Stomach (tissue), 9 donors: ENCODE data around the gene CBLC. TPM values are rescaled to one million over a fixed set of nuclear protein-coding genes. Genes with fewer than 3 reads are reported as not detected.

Experiments used
- DNase-seq, 2 donors: peaks; one replicate each; pipeline versions ENCODE4 v3.0.0 to v3.0.0-alpha.2; 2013 to 2019
- H3K27ac ChIP-seq, 5 donors: fragments of 200-600 bp in 4 of 5; sonication (generic) in 4 of 5; one replicate each; pipeline ENCODE4 v1.5.1; 2013 to 2019; ENCODE audit warnings: mild to moderate bottlenecking in 1 of 5, moderate library complexity in 1 of 5
- H3K27me3 ChIP-seq, 3 donors: fragments of 200-600 bp; sonication (generic); one replicate each; pipeline ENCODE4 v1.5.1; 2017 to 2019; ENCODE audit warnings: mixed run types in 1 of 3
- H3K36me3 ChIP-seq, 4 donors: fragments of 200-600 bp; sonication (generic); 1 replicate in 3 of 4; 2 replicates in 1 of 4; pipeline ENCODE4 v1.5.1; 2016 to 2019
- H3K4me1 ChIP-seq, 4 donors: fragments of 200-600 bp; sonication (generic); one replicate each; pipeline ENCODE4 v1.5.1; 2016 to 2019
- H3K4me3 ChIP-seq, 4 donors: fragments of 200-600 bp; sonication (generic) in 3 of 4; one replicate each; pipeline ENCODE4 v1.5.1; 2016 to 2019; ENCODE audit warnings: mild to moderate bottlenecking in 1 of 4
- H3K9me3 ChIP-seq, 4 donors: fragments of 200-600 bp; sonication (generic); one replicate each; pipeline ENCODE4 v1.5.1; 2016 to 2019
- CTCF ChIP-seq, 7 experiments: fragments of 450-650 bp in 4 of 7; fragments of 200-600 bp in 3 of 7; sonication (generic) in 3 of 7; IDR thresholded peaks; one replicate each; pipeline ENCODE4 v1.5.1; 2016 to 2019; ENCODE audit warnings: antibody characterized with exemption in 7 of 7, control low read depth in 2 of 7, mild to moderate bottlenecking in 1 of 7
- EP300 ChIP-seq: sonication (generic); formaldehyde crosslinking; IDR thresholded peaks from one replicate; pipeline ENCODE4 v1.6.1; 2017; ENCODE audit warnings: antibody characterized with exemption
- POLR2A ChIP-seq, 4 donors: fragments of 450-650 bp; IDR thresholded peaks; one replicate each; pipeline ENCODE4 v1.6.1; 2016; ENCODE audit warnings: antibody characterized with exemption in 4 of 4, control low read depth in 2 of 4, mild to moderate bottlenecking in 1 of 4, moderate library complexity in 1 of 4
- POLR2AphosphoS5 ChIP-seq, 3 donors: sonication (generic); formaldehyde crosslinking; IDR thresholded peaks; one replicate each; pipeline ENCODE4 v1.6.1; 2016; ENCODE audit warnings: antibody characterized with exemption in 3 of 3
- WGBS, 5 donors: extraction: QIAGEN DNeasy Blood & Tissue Kit in 3 of 5; methylation state at CpG; one replicate each; pipeline versions ENCODE4 v1.1.5 to v1.1.7; 2013 to 2018; 5-methylcytosine and 5-hydroxymethylcytosine counted together
- intact Hi-C: fragments of 100-400 bp; cut with DNase I; formaldehyde crosslinking; loops from one replicate; pipeline ENCODE4 v1.15.1; 2023; ENCODE audit warnings: low total_unique reads
- polyA plus RNA-seq, 3 donors: library from polyadenylated mRNA; stranded (reverse); fragments of 200-250 nt; gene quantifications; one replicate each; pipeline ENCODE4 v1.2.3, GENCODE V29; 2013
- total RNA-seq, 5 donors: library from RNA; depleted of rRNA; stranded (reverse); fragments of >200 nt; gene quantifications; one replicate each; pipeline versions ENCODE4 v1.1.0 to v1.2.3, GENCODE V29; 2014 to 2016
- donor health status: healthy with polysubstance abuse.
- donor health status: Bipolar disorder and iron deficiency.
- donor health status: healthy.

CBLC gene
- total and polyA plus RNA-seq, 8 donors = 13.2 to 178 (median 42.8) TPM

- Histone ChIP-seq H3K36me3 (peaks cover 0 to 22% (median 7%) of the 10 kb centered on the region in 4 donors), H3K27me3 (peaks cover 0 to 10% (median 2%) of the 10 kb centered on the region in 3 donors), H3K4me1 (peaks cover 8 to 31% (median 11%) of the 10 kb centered on the region in 4 donors), H3K4me3 (no peak overlapping the region), H3K9me3 (no peaks in the 10 kb centered on the region), H3K27ac (no peak overlapping the region)
- TF ChIP-seq POLR2AphosphoS5 (IDR thresholded peaks at IDR 0.05) = no peak
- TF ChIP-seq CTCF (IDR thresholded peaks at IDR 0.05) = no peak
- TF ChIP-seq EP300 = no peak
- no peak for TF ChIP-seq POLR2A (IDR thresholded peaks at IDR 0.05)
- DNase-seq = no peak
- WGBS, 5 donors = 83 to 96% (median 88%) methylated on average over 5 of the region's 5 CpGs
- intact Hi-C loops = no loop called here
Measured at GRCh38 chr19:44782729-44783128, 5.0 kb downstream of the CBLC start.

GRCh38 chr19:44783545-44783944 is 5.9 kb downstream of the CBLC start:
- no peak for TF ChIP-seq CTCF (IDR thresholded peaks at IDR 0.05)
- no peak for TF ChIP-seq POLR2AphosphoS5 (IDR thresholded peaks at IDR 0.05)
- no peak for TF ChIP-seq EP300
- TF ChIP-seq POLR2A (IDR thresholded peaks at IDR 0.05) = no peak
- H3K27ac ChIP-seq = no peak overlapping the region
- H3K9me3 ChIP-seq = no peaks in the 10 kb centered on the region
- WGBS, 5 donors = 91 to 100% (median 96%) methylated on average over 4 of the region's 4 CpGs
- DNase-seq = no peak
- H3K27me3 ChIP-seq = peaks cover 0 to 5% (median 0%) of the 10 kb centered on the region in 3 donors
- intact Hi-C loops = no loop called here
- no peak overlapping the region for H3K4me3 ChIP-seq
- peaks cover 0 to 22% (median 7%) of the 10 kb centered on the region in 4 donors for H3K36me3 ChIP-seq
- H3K4me1 ChIP-seq = peaks cover 4 to 27% (median 9%) of the 10 kb centered on the region in 4 donors

GRCh38 chr19:44785271-44785670 is 7.6 kb downstream of the CBLC start:
- intact Hi-C loops = no loop called here
- H3K4me1 ChIP-seq = peaks cover 4 to 19% (median 9%) of the 10 kb centered on the region in 4 donors
- H3K9me3 ChIP-seq = no peaks in the 10 kb centered on the region
- no peak overlapping the region for H3K4me3 ChIP-seq
- H3K27ac ChIP-seq = no peak overlapping the region
- no peak for DNase-seq
- H3K27me3 ChIP-seq = no peaks in the 10 kb centered on the region
- TF ChIP-seq POLR2AphosphoS5 (IDR thresholded peaks at IDR 0.05) (no peak), CTCF (IDR thresholded peaks at IDR 0.05) (no peak), POLR2A (IDR thresholded peaks at IDR 0.05) (no peak), EP300 (no peak)
- WGBS, 5 donors = 70 to 82% (median 76%) methylated on average over 3 of the region's 3 CpGs
- peaks cover 0 to 35% (median 15%) of the 10 kb centered on the region in 4 donors for H3K36me3 ChIP-seq

- Histone ChIP-seq H3K36me3 (peaks cover 0 to 39% (median 17%) of the 10 kb centered on the region in 4 donors), H3K9me3 (no peaks in the 10 kb centered on the region), H3K4me1 (peaks cover 4 to 12% (median 9%) of the 10 kb centered on the region in 4 donors), H3K27me3 (no peaks in the 10 kb centered on the region), H3K4me3 (no peak overlapping the region), H3K27ac (no peak overlapping the region)
- TF ChIP-seq CTCF (IDR thresholded peaks at IDR 0.05) (no peak), POLR2AphosphoS5 (IDR thresholded peaks at IDR 0.05) (no peak), EP300 (no peak), POLR2A (IDR thresholded peaks at IDR 0.05) (no peak)
- intact Hi-C loops = no loop called here
- WGBS, 5 donors = 89 to 93% (median 92%) methylated on average over 15 of the region's 15 CpGs
- no peak for DNase-seq
Measured at GRCh38 chr19:44785993-44786392, 8.3 kb downstream of the CBLC start.
